A673 (cell line): ENCODE results near the gene GATB. TPM values are rescaled to one million over a fixed set of nuclear protein-coding genes. Genes with fewer than 3 reads are reported as not detected.

Source experiments
- BruUV-seq: library from RNA; stranded (reverse); fragments of 400-500 nt; replicated peaks from 2 replicates; lab custom pipeline; 2021; lab: Mats Ljungman, UMichigan
- CTCF ChIA-PET: fragments of 300-600 bp; sonication (Branson Sonifier 250); formaldehyde crosslinking; loops from one replicate; lab custom pipeline; 2022; ENCODE audit warnings: antibody characterized with exemption; lab: Charles Lee
- POLR2A ChIA-PET: fragments of 300-600 bp; sonication (Branson Sonifier 250); formaldehyde crosslinking; loops from one replicate; lab custom pipeline; 2022; ENCODE audit warnings: antibody characterized with exemption; ENCODE audit not compliant: low non-redundant PET; lab: Charles Lee
- DNase-seq: peaks from one replicate; pipeline ENCODE4 v3.0.0-alpha.2; 2015; ENCODE audit warnings: low spot score
- H3K27ac ChIP-seq: fragments of 200-600 bp; sonication (generic); 2 replicates; pipeline ENCODE4 v1.5.1; 2016; ENCODE audit warnings: mixed run types, low read depth, mild to moderate bottlenecking, mixed read lengths, antibody characterized with exemption, low read length; ENCODE audit not compliant: poor library complexity, severe bottlenecking
- H3K27me3 ChIP-seq: fragments of 200-600 bp; sonication (generic); replicated peaks from 2 replicates; pipeline ENCODE4 v1.6.1; 2017; ENCODE audit warnings: mixed run types, low read depth, mild to moderate bottlenecking, mixed read lengths, antibody characterized with exemption, low read length; ENCODE audit not compliant: insufficient read depth, poor library complexity
- H3K36me3 ChIP-seq: fragments of 200-600 bp; sonication (generic); 2 replicates; pipeline ENCODE4 v1.6.1; 2016; ENCODE audit warnings: mixed run types, mild to moderate bottlenecking, mixed read lengths, antibody characterized with exemption, low read length; ENCODE audit not compliant: insufficient read depth, poor library complexity, severe bottlenecking
- H3K4me1 ChIP-seq: fragments of 200-600 bp; sonication (generic); 2 replicates; pipeline ENCODE4 v1.6.1; 2017; ENCODE audit warnings: mixed run types, mild to moderate bottlenecking, mixed read lengths, antibody characterized with exemption, low read length; ENCODE audit not compliant: insufficient read depth, poor library complexity, severe bottlenecking
- H3K4me3 ChIP-seq: fragments of 200-600 bp; sonication (generic); 2 replicates; pipeline ENCODE4 v1.5.1; 2016; ENCODE audit warnings: low read depth, mixed run types, mild to moderate bottlenecking, mixed read lengths, low read length; ENCODE audit not compliant: poor library complexity, severe bottlenecking
- H3K9me3 ChIP-seq: fragments of 200-600 bp; sonication (generic); 2 replicates; pipeline ENCODE4 v1.6.1; 2016; ENCODE audit warnings: mixed run types, low read depth, mild to moderate bottlenecking, mixed read lengths, antibody characterized with exemption, low read length; ENCODE audit not compliant: poor library complexity, severe bottlenecking
- CTCF ChIP-seq: fragments of 300-800, 200-600 bp; sonication (generic); conservative IDR thresholded peaks from 2 replicates; pipeline ENCODE4 v1.5.1; 2017; ENCODE audit warnings: low read depth, mild to moderate bottlenecking, antibody characterized with exemption, low read length, moderate library complexity, mixed read lengths
- EZH2 ChIP-seq: fragments of 200-600 bp; sonication (generic); IDR thresholded peaks from 2 replicates; pipeline ENCODE4 v1.6.1; 2017; ENCODE audit warnings: borderline replicate concordance, low read depth, mild to moderate bottlenecking, mixed read lengths, antibody characterized with exemption, low read length; ENCODE audit not compliant: poor library complexity, severe bottlenecking
- intact Hi-C: fragments of 100-400 bp; cut with micrococcal nuclease; formaldehyde crosslinking; loops from one replicate; pipeline ENCODE4 v1.10.0; 2022; ENCODE audit not compliant: unreplicated experiment
- total RNA-seq: library from RNA; stranded (reverse); gene quantifications from 2 replicates; pipeline ENCODE4 v1.2.3, GENCODE V29; 2021

Gene GATB
- total RNA-seq, 1 experiment from 2014 or later, result 23.8 TPM

GRCh38 chr4:151719956-151720334 lies 40.9 kb downstream of the GATB start:
- CTCF ChIA-PET, result no interaction called here
- Histone ChIP-seq H3K4me3 (no peak overlapping the region), H3K27ac (no peak overlapping the region), H3K4me1 (peaks cover 17% of the 10 kb centered on the region), H3K36me3 (no peaks in the 10 kb centered on the region), H3K27me3 (no peaks in the 10 kb centered on the region), H3K9me3 (no peaks in the 10 kb centered on the region)
- DNase-seq, result no peak
- TF ChIP-seq EZH2, result no peak
- TF ChIP-seq CTCF, result no peak
- POLR2A ChIA-PET, result no interaction called here
- no TSS peak for BruUV-seq
- intact Hi-C loops, result no loop called here

DNA sequence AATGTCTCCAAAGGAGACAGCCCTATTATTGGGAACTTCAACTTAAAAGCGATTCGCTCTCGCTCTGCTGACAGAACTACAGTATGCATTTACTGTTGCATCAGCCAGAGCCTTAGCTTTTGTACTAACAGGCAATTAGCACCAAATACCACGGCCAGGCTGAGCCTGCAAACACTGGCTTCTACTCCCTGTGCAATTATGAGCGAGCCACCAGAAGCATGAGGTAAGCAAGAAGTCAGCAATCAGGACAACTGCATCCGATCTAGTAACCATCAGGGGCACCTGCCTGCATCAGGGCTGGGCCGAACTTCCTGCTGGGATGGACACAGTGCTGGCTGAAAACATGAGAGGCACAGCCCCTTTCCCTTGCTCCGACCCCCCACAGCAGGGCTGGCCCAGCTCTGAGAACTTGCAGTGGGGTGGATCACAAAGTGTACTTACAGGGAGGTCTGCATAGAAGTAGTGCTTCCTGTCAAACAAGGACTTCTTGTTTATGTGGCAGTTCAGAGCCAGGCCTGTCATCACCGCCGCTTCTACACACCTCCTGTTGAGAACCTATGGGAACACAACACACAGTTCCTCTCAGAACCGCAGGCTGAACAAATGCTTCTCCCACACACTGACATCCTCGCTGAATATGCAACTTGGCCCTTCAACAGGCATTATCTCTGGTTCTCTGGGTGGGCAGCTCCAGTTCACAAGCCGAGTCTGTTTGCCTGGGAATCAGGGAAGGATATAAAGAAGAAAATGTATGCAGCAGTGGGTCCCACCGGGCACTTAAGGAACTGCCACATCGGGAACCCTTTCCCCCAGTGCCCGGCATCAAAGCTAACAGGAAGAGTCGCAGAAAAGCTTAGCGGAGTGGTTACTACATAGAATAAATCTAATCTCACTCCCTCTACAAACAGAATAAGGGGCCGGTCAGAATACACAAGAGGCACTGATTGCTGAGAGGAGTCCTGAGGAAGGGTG lies 41.5 kb downstream of the GATB start:
- Histone ChIP-seq H3K4me3 (no peak overlapping the region), H3K36me3 (no peaks in the 10 kb centered on the region), H3K4me1 (peaks cover 17% of the 10 kb centered on the region), H3K27me3 (no peaks in the 10 kb centered on the region), H3K9me3 (no peaks in the 10 kb centered on the region), H3K27ac (no peak overlapping the region)
- BruUV-seq, result no TSS peak
- POLR2A ChIA-PET, result no interaction called here
- CTCF ChIA-PET, result no interaction called here
- DNase-seq, result peak; percentile 11
- TF ChIP-seq CTCF, result no peak
- no peak for TF ChIP-seq EZH2
- intact Hi-C loops, result no loop called here

- CTCF ChIA-PET, result no interaction called here
Observed at GRCh38 chr4:151717909-151718628, 42.7 kb downstream of the GATB start.

More at GRCh38 chr4:151717909-151718628, 42.7 kb downstream of the GATB start:
- intact Hi-C loops, result no loop called here
- POLR2A ChIA-PET, result no interaction called here
- H3K27me3 ChIP-seq, result no peaks in the 10 kb centered on the region
- H3K27ac ChIP-seq, result no peak overlapping the region
- DNase-seq, result peak; percentile 44
- peaks cover 17% of the 10 kb centered on the region for H3K4me1 ChIP-seq
- no peaks in the 10 kb centered on the region for H3K36me3 ChIP-seq
- no peak overlapping the region for H3K4me3 ChIP-seq
- no peak for TF ChIP-seq EZH2
- no TSS peak for BruUV-seq
- no peaks in the 10 kb centered on the region for H3K9me3 ChIP-seq
